A673 (cell line): ENCODE results near the gene ZMYND19. TPM values are rescaled to one million over a fixed set of nuclear protein-coding genes. Genes with fewer than 3 reads are reported as not detected.
"Not testable (repeated sequence)": the region's sequence is repeated elsewhere in the genome, so short reads cannot be mapped to it uniquely, and the experiment has no call there.

Experiments used
- BruUV-seq: library from RNA; stranded (reverse); fragments of 400-500 nt; replicated peaks from 2 replicates; lab custom pipeline; 2021; lab: Mats Ljungman, UMichigan
- CTCF ChIA-PET: fragments of 300-600 bp; sonication (Branson Sonifier 250); formaldehyde crosslinking; loops from one replicate; lab custom pipeline; 2022; ENCODE audit warnings: antibody characterized with exemption; lab: Charles Lee
- POLR2A ChIA-PET: fragments of 300-600 bp; sonication (Branson Sonifier 250); formaldehyde crosslinking; loops from one replicate; lab custom pipeline; 2022; ENCODE audit warnings: antibody characterized with exemption; ENCODE audit not compliant: low non-redundant PET; lab: Charles Lee
- DNase-seq: peaks from one replicate; pipeline ENCODE4 v3.0.0-alpha.2; 2015; ENCODE audit warnings: low spot score
- H3K27ac ChIP-seq: fragments of 200-600 bp; sonication (generic); 2 replicates; pipeline ENCODE4 v1.5.1; 2016; ENCODE audit warnings: mixed run types, low read depth, mild to moderate bottlenecking, mixed read lengths, antibody characterized with exemption, low read length; ENCODE audit not compliant: poor library complexity, severe bottlenecking
- H3K27me3 ChIP-seq: fragments of 200-600 bp; sonication (generic); replicated peaks from 2 replicates; pipeline ENCODE4 v1.6.1; 2017; ENCODE audit warnings: mixed run types, low read depth, mild to moderate bottlenecking, mixed read lengths, antibody characterized with exemption, low read length; ENCODE audit not compliant: insufficient read depth, poor library complexity
- H3K36me3 ChIP-seq: fragments of 200-600 bp; sonication (generic); 2 replicates; pipeline ENCODE4 v1.6.1; 2016; ENCODE audit warnings: mixed run types, mild to moderate bottlenecking, mixed read lengths, antibody characterized with exemption, low read length; ENCODE audit not compliant: insufficient read depth, poor library complexity, severe bottlenecking
- H3K4me1 ChIP-seq: fragments of 200-600 bp; sonication (generic); 2 replicates; pipeline ENCODE4 v1.6.1; 2017; ENCODE audit warnings: mixed run types, mild to moderate bottlenecking, mixed read lengths, antibody characterized with exemption, low read length; ENCODE audit not compliant: insufficient read depth, poor library complexity, severe bottlenecking
- H3K4me3 ChIP-seq: fragments of 200-600 bp; sonication (generic); 2 replicates; pipeline ENCODE4 v1.5.1; 2016; ENCODE audit warnings: low read depth, mixed run types, mild to moderate bottlenecking, mixed read lengths, low read length; ENCODE audit not compliant: poor library complexity, severe bottlenecking
- H3K9me3 ChIP-seq: fragments of 200-600 bp; sonication (generic); 2 replicates; pipeline ENCODE4 v1.6.1; 2016; ENCODE audit warnings: mixed run types, low read depth, mild to moderate bottlenecking, mixed read lengths, antibody characterized with exemption, low read length; ENCODE audit not compliant: poor library complexity, severe bottlenecking
- CTCF ChIP-seq: fragments of 300-800, 200-600 bp; sonication (generic); conservative IDR thresholded peaks from 2 replicates; pipeline ENCODE4 v1.5.1; 2017; ENCODE audit warnings: low read depth, mild to moderate bottlenecking, antibody characterized with exemption, low read length, moderate library complexity, mixed read lengths
- EZH2 ChIP-seq: fragments of 200-600 bp; sonication (generic); IDR thresholded peaks from 2 replicates; pipeline ENCODE4 v1.6.1; 2017; ENCODE audit warnings: borderline replicate concordance, low read depth, mild to moderate bottlenecking, mixed read lengths, antibody characterized with exemption, low read length; ENCODE audit not compliant: poor library complexity, severe bottlenecking
- intact Hi-C: fragments of 100-400 bp; cut with micrococcal nuclease; formaldehyde crosslinking; loops from one replicate; pipeline ENCODE4 v1.10.0; 2022; ENCODE audit not compliant: unreplicated experiment
- total RNA-seq: library from RNA; stranded (reverse); gene quantifications from 2 replicates; pipeline ENCODE4 v1.2.3, GENCODE V29; 2021

The ZMYND19 gene
- total RNA-seq, 1 experiment from 2014 or later = 75.3 TPM

GRCh38 chr9:137554349-137554748, 36.0 kb downstream of the ZMYND19 start:
- Histone ChIP-seq H3K27me3 (no peaks in the 10 kb centered on the region), H3K36me3 (peaks cover 35% of the 10 kb centered on the region), H3K4me1 (peaks cover 7% of the 10 kb centered on the region), H3K9me3 (no peaks in the 10 kb centered on the region), H3K4me3 (no peak overlapping the region), H3K27ac (no peak overlapping the region)
- BruUV-seq = no TSS peak
- no peak for DNase-seq
- TF ChIP-seq EZH2 (no peak), CTCF (no peak)
- intact Hi-C loops = no loop called here
- POLR2A ChIA-PET = no interaction called here
- CTCF ChIA-PET = no interaction called here

GRCh38 chr9:137553654-137554053, 36.7 kb downstream of the ZMYND19 start:
- POLR2A ChIA-PET, BruUV-seq, DNase-seq, H3K27me3 ChIP-seq, CTCF ChIA-PET, H3K4me1 ChIP-seq, H3K4me3 ChIP-seq, H3K27ac ChIP-seq, intact Hi-C loops, H3K9me3 ChIP-seq: not testable (repeated sequence)
- H3K36me3 ChIP-seq = peaks cover 35% of the 10 kb centered on the region

GRCh38 chr9:137552022-137552768, 38.1 kb downstream of the ZMYND19 start:
- peaks cover 7% of the 10 kb centered on the region for H3K4me1 ChIP-seq
- CTCF ChIA-PET = no interaction called here
- H3K27ac ChIP-seq = peak overlapping the region; percentile 76
- POLR2A ChIA-PET = interaction anchor here (0.6 kb wide), 1 partner anchor 93 kb away, joined by 3 read pairs; the partner anchor contains the start of gene NSMF
- peaks cover 26% of the 10 kb centered on the region for H3K36me3 ChIP-seq
- intact Hi-C loops = no loop called here
- H3K4me3 ChIP-seq = peak overlapping the region; percentile 76
- no peaks in the 10 kb centered on the region for H3K9me3 ChIP-seq
- TSS peak; percentile 100 for BruUV-seq
- DNase-seq = peak; percentile 30
- no peak for TF ChIP-seq CTCF
- TF ChIP-seq EZH2 = no peak
- no peaks in the 10 kb centered on the region for H3K27me3 ChIP-seq
